AG10803 (cell line): ENCODE results near the gene OCRL.
A peak's percentile ranks its signal among the peaks of the same experiment; 100 is the strongest.
"Not testable (repeated sequence)": the region's sequence is repeated elsewhere in the genome, so short reads cannot be mapped to it uniquely, and the experiment has no call there.

Experiments used
- DNase-seq: peaks from one replicate; pipeline ENCODE4 v3.0.0; 2010; ENCODE audit warnings: low read depth
- H3K4me3 ChIP-seq: 2 replicates; pipeline ENCODE4 v1.5.1; 2011; ENCODE audit warnings: mild to moderate bottlenecking, low read length, control low read depth
- CTCF ChIP-seq: conservative IDR thresholded peaks from 2 replicates; pipeline ENCODE4 v1.5.1; 2011; ENCODE audit warnings: mild to moderate bottlenecking, low read length, control low read depth, inconsistent platforms

Gene OCRL

GRCh38 chrX:129534816-129535578 lies 5.1 kb upstream of the OCRL start:
- H3K4me3 ChIP-seq, result no peak overlapping the region
- no peak for TF ChIP-seq CTCF
- peak; percentile 18 for DNase-seq

- no peak for TF ChIP-seq CTCF
- H3K4me3 ChIP-seq, result peak overlapping the region; percentile 66
- DNase-seq, result peak; percentile 28
These were observed 694 bp downstream of the OCRL start for GRCh38 chrX:129540722-129541184.

- DNase-seq, result no peak
- no peak for TF ChIP-seq CTCF
- H3K4me3 ChIP-seq, result no peak overlapping the region
These were observed 4.7 kb downstream of the OCRL start for GRCh38 chrX:129544780-129545179.

- no peak for TF ChIP-seq CTCF
- no peak for DNase-seq
- H3K4me3 ChIP-seq, result no peak overlapping the region
These were observed 5.3 kb downstream of the OCRL start for GRCh38 chrX:129545408-129545807.

- no peak for DNase-seq
- no peak overlapping the region for H3K4me3 ChIP-seq
- no peak for TF ChIP-seq CTCF
These were observed 9.1 kb downstream of the OCRL start for GRCh38 chrX:129549124-129549523.

- DNase-seq, result no peak
- no peak overlapping the region for H3K4me3 ChIP-seq
- TF ChIP-seq CTCF, result no peak
These were observed 13.7 kb downstream of the OCRL start for GRCh38 chrX:129553619-129554288.

GRCh38 chrX:129554816-129555215 lies 14.8 kb downstream of the OCRL start:
- not testable (repeated sequence) for H3K4me3 ChIP-seq, DNase-seq
